ENCODE results near the gene LMAN2.

Gene LMAN2

DNA sequence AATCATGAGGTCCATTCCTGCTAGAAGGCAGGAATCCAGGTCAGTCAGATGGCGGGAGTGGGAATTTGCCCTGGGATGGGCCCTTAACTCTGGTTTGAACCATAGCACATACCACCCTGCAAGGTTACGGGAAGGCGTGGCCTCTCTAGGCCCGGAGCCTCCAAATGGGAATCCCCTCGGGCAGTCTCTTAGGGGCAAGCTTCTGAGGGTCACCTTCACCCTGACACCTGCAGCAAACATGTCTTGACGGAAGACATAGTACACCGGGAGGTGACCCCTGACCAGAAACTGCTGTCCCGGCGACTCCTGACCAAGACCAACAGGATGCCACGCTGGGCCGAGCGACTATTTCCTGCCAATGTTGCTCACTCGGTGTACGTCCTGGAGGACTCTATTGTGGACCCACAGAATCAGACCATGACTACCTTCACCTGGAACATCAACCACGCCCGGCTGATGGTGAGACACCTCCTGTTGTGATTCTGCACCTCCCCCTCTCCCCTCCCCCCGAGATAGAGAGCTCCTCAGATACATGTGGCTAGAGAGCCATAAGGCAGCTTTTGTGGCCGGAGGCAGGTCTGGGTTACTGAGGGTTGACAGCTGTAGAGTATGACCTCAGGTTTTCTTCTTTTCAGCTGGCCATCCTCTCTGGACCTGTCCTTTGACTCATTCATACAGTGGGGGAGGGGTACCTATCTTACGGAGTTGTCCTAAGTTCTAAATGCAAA is 46.9 kb downstream of the LMAN2 start:
- no peak for DNase-seq

DNA sequence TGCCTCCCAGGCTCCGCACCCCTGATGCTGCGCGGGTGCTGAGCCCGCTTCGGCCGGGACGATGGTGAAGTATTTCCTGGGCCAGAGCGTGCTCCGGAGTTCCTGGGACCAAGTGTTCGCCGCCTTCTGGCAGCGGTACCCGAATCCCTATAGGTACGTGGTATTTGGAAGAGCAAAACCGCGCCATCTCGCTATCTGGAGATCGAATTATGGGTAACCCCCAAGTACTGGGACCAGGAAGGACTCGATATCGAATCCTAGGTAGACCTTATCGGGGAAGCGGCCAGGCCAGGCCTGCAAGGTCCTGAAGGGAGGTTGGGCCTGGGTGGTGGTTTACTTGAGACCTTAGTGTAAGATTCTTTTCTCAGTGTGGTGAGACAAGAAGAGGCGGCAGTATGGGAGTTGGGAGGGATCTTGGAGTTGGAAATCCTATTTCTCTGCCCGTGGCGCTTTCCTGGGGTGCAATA is 47.5 kb downstream of the LMAN2 start:
- no peak for DNase-seq

DNA sequence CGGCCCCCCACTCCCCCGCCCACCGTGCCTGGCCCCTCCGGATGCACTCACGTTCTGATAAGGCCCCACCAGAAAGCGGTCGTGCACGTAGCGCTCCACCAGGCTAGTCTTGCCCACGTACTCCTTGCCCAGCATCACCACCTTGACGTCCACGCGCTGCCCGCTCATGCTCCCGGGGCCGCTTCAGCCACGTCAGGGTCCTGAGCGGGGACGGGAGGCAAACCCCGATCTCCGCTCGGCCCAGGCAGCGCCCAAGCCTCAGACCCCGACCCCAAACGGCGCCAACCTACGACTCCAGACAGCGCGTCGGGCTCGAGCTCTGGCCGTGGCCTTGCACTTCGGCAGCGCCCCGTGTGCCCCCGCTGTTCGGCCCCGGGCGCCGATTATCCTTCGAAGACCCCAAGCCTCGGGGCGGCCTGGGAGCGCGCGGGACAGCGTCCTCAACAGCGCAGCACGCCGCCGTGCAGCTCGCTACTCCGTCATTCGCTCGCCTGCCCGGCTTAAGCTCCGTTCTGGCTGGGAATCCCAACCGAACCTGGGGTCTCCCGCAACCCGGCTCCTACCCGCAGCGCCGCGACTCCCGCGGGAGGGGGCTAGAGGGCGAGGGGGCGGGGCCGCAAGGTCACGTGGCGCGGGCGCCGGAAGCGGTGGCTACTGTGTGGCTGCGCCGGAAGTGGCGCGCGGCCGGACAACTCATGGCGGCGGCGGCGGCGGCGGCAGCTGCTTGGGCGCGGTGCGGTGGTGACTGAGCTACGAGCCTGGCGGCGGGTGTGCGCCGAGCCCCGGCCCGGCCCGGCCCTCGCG is 48.1 kb downstream of the LMAN2 start, which contains the start of the genes PRELID1 and RAB24:
Gene PRELID1, plus strand, starts transcription at position 679 of the 804 bp plus-strand sequence. CDS start 187 bp downstream, outside the sequence.
Gene RAB24, minus strand, starts transcription at position 599 of the 804 bp plus-strand sequence. Its CDS starts 431 bp downstream, at position 168.
- DNase-seq: peak; percentile 72

DNA sequence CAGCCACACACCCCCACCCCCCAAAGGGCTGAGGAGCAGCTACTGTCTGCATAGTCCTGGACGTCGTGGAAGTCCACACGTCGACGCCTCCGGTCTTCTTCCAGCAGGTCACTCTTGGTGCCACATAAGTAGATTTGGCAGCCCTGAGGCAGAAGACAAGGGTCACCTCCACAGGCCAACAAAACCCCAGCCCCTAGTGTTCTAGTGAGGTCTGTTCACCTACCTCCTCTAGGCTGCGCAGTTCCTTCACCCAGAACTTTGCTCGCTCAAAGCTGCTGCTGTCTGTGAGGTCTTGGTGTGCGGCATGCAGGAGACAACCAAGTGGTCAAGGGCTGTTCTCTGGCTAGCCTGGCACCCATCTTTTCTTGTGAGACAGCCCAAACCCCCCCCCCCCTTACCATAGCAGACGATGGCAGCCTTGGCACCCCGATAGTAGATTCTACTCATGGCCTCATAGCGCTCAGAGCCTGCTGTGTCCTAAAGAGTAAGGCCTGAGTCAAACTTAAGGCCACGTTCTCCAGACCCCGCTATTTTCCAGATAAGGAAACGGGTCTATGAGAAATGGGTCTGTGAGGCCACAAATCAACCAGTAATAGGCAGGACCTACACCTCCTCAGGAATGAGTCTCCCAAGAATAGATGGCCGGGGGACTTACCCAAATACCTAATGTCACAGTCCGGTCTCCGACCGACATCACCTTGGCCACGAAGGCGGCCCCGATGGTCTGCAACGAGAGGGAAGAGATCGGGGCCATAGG is 48.9 kb downstream of the LMAN2 start:
- DNase-seq: no peak

DNA sequence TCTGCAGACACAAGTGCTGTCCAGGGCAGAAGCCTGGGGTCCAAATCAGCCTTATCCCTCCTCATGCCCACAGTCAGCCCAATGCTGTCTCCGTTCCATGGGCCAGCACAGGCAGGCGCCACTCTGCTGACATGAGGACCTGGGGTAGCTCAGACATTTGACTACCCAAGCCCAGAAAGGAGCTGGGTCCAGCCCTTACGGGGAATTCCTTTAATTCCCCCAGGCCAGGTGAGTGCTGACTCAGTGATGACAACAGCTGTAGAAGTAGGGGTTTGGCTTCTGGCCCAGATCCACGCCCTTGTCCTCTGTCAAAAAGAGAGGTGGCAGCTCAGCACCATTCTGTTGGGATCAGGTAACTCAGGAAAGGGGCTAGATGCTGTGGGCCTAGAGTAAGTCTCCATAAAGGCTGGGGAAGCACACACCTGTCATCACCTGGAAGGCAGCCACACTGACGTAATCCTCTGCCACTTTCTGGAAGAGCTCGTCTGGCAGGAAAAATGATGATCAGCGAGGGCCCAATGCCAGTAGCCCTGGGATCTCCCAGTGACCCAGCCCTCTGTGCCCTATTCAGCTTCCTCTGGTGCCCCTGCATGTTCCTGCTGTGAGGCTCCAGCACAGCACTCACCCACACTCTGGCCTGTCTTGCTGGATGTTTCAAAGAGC is 49.8 kb downstream of the LMAN2 start:
- DNase-seq: no peak

DNA sequence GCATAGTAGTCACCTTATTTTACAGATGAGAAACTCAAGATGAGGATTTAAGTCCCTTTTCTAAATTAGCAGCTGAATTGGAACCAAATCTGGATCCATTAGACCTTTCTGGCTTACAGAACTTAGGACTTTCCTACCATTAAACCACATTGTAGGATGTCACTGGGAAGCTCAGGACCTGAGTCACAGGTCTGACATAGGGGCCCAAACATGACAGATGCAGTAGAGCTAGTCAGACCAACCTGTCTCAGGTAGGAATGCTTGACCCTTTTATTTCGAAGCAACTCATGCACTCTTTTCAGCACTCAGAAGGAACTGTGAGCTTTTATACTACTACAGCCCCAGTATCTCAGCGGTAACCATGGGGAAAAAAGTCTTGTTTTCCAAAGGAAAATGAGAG is 50.5 kb downstream of the LMAN2 start:
- DNase-seq: no peak

DNA sequence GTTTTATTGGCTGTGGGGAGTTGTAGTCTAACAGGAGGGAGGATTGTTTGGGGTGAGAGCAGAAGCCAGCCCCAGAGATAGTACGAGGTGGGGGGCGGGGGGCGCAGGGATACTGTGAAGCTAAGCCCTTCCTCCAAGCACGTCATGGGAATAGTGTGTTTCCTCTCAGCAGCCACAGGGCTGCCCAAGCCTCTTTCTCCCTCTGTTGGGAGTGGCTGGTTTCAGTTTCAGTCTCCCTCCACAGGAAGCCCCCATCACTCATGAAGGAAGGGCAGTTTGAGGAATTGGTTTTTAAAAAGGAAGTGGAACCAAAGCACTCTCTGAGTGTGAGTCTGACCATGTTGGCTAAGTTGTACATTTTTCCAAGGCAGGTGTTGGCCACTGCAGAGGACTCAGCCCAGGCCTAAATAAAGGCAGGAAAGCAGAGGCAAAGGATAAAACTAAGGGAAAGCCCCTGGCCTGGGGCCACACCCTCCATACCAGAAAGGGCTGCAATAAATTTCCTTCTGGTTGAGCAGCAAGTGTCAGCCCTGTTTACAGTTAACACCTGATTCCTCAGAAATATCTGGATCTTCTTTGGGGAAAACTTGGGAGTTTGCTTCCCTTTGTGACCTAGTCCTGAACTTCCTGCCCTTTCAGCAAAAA is 51.1 kb downstream of the LMAN2 start:
- no peak for DNase-seq

DNA sequence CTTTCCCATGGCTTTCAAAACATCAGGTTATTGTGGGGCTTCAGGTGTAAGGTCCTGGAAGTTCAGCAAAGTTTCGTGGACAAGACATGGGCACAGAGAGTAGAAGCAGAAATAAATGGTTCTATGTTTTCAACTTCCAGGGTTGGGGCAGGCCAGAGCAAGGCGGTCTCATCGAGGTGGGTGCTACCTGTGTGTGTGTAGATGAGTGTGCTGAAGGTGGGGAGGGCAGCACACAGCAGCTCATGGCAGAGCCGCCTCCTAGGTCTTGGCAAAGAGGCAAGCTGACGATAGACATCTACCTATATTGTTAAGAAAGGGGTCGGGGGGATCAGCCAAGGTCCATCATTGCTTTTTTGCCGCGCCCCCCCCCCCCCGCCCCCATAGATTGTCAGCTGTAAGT is 51.8 kb downstream of the LMAN2 start:
- no peak for DNase-seq

DNA sequence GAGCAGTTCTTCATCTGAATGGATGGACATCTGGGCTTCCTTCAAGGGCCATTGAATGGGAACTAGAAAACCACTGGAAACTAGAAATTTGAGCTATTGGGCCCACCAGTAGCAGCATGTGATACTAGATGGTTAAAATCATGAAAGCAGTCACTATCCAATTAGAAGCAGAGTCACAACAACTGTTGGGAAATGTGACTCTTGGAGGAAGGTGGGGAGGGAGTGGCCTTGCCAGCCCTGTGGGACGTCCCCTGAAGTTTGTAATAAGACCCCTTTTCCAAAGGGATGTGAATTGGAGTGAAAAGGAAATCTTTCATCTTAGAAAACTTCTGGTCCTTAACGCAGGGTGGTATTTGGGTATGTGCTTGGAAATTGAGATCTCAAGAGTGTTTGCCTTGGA is 53.5 kb downstream of the LMAN2 start:
- no peak for DNase-seq

DNA sequence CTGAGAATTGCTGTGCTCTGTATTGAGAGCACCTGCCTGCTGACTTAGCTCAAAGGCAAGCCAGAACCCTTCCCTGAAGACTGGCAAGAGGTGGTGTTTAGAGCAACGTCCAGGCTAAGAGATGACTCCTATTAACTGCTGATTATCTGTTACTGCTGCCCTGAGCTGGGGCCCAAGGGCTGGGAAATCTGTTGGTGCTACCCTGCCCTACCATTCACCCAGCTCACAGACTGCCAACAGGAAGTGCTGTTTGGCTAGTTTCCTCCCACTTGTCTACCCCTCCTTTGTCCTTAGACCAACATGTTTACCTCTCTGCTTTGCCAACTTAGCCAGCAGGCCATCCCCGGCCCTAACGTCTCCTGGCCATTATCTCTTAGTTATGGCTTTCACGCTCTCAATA is 54.9 kb downstream of the LMAN2 start:
- DNase-seq: no peak

DNA sequence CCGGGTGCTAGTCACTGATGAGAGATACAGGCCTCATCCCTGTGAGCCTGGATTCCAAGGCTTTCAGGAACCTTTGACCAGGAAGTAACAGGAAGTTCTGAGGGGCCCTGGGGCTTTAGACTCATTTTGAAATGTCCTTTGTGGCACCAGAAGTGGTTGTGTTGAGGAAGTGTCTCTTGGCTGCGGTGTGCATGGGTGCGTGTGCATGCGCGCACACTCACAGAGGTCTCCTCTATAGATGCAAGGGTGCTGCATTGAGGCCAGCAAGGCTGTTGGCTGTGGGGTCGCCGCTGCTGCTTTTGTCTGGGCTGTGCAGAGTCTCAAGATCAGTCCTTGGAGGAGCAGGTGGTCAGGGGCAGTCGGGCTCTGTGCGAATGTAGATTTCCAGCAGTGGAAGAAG is 55.5 kb downstream of the LMAN2 start:
- DNase-seq: no peak

DNA sequence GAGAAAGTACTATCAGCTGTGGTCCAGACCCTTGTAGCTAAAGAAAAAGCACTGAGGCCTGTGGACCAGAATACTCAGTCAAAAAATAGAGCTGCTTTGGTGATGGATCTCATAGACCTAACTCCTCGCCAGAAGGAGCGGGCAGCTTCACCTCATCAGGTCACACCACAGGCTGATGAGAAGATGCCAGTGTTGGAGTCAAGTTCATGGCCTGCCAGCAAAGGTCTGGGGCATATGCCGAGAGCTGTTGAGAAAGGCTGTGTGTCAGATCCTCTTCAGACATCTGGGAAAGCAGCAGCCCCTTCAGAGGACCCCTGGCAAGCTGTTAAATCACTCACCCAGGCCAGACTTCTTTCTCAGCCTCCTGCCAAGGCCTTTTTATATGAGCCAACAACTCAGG is 56.8 kb downstream of the LMAN2 start:
- DNase-seq: no peak

DNA sequence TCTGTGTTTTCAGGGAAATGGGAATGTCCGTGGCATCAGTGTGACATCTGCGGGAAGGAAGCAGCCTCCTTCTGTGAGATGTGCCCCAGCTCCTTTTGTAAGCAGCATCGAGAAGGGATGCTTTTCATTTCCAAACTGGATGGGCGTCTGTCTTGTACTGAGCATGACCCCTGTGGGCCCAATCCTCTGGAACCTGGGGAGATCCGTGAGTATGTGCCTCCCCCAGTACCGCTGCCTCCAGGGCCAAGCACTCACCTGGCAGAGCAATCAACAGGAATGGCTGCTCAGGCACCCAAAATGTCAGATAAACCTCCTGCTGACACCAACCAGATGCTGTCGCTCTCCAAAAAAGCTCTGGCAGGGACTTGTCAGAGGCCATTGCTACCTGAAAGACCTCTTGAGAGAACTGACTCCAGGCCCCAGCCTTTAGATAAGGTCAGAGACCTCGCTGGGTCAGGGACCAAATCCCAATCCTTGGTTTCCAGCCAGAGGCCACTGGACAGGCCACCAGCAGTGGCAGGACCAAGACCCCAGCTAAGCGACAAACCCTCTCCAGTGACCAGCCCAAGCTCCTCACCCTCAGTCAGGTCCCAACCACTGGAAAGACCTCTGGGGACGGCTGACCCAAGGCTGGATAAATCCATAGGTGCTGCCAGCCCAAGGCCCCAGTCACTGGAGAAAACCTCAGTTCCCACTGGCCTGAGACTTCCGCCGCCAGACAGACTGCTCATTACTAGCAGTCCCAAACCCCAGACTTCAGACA is 57.5 kb downstream of the LMAN2 start:
- DNase-seq: no peak

DNA sequence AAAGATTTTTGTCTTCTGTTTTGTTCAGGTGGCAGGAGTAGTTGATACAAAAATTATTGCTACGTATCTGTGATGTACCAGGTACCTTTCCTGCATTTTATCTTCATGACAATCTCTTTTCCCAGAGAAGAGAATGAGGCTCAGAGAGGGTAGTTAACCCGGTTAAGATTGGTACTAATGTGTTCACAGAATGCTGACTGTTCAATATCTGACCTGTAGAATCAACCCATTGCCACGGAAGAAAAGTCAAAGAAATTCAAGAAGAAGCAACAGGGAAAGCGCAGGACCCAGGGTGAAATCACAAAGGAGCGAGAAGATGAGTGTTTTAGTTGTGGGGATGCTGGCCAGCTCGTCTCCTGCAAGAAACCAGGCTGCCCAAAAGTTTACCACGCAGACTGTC is 59.7 kb downstream of the LMAN2 start:
- no peak for DNase-seq

DNA sequence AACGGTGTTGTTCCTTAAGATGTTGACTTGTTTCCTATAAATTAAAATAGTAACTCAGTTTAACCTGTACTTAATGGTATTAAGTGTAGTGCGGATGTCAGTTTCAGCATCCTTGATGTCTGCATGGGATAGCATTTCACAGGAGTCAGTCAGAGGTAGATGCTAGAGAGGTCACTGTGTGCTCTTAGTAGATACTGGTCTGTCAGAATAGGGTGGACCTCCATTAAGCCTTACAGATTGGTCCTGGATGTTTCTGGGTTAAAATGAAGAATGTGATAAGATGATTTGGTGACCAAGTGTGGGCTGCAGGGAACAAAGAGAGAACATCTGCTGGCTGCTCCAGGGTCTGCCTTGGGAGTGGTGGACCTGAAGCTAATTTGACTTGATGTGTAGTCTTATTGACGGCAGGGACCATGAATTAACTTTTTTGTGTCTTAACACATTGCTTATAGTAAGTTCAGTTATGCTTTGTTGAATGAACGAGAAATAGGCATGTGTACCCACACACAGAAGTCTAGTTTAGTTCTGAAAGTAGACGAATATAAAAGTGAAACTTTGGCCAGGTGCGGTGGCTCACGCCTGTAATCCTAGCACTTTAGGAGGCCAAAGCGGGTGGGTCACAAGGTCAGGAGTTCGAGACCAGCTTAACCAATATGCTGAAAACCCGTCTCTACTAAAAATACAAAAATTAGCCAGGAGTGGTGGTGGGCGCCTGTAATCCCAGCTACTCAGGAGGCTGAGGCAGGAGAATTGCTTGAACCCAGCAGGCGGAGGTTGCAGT is 60.5 kb downstream of the LMAN2 start:
- no peak for DNase-seq

DNA sequence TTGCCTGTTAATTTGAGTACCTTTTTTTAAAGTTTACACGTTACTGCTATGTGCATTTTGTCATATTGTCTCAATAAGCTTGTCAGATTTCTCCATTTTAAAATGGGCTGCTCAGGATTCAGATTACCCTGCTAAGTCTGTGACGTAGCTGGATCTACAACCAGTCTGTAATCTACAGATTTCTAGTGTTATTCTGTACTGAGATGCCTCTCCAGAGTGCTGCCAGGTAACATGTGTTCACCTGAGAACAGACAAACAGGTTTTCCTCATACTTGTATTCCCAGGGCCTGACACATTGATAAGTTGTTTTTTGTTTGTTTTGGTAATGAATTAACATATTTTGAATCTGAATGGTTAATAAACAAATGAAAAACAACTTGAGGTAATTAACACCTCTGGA is 63.3 kb downstream of the LMAN2 start:
- DNase-seq: no peak

Data from NCI-H146 (cell line).